Caco-2 (cell line): ENCODE results near the gene PSMB9. TPM values are rescaled to one million over a fixed set of nuclear protein-coding genes. Genes with fewer than 3 reads are reported as not detected.

Source experiments
- BruUV-seq: library from RNA; stranded (reverse); fragments of 400-500 nt; replicated peaks from 2 replicates; lab custom pipeline; 2021; lab: Mats Ljungman, UMichigan
- CTCF ChIA-PET: fragments of 300-600 bp; sonication (Branson Sonifier 250); formaldehyde crosslinking; loops from one replicate; lab custom pipeline; 2022; ENCODE audit warnings: antibody characterized with exemption; lab: Charles Lee
- POLR2A ChIA-PET: fragments of 300-600 bp; sonication (Branson Sonifier 250); formaldehyde crosslinking; loops from one replicate; lab custom pipeline; 2022; ENCODE audit warnings: antibody characterized with exemption; lab: Charles Lee
- DNase-seq, 2 experiments: peaks; one replicate each; pipeline versions ENCODE4 v3.0.0 to v3.0.0-alpha.2; 2020 to 2022
- H3K27me3 ChIP-seq: replicated peaks from 2 replicates; pipeline ENCODE4 v1.6.0; 2011; ENCODE audit warnings: low read length; ENCODE audit not compliant: control insufficient read depth, insufficient read depth
- H3K36me3 ChIP-seq: 2 replicates; pipeline ENCODE4 v1.5.1; 2011; ENCODE audit warnings: low read length; ENCODE audit not compliant: control insufficient read depth, insufficient read depth
- H3K4me1 ChIP-seq: fragments of 250-450 bp; sonication (Bioruptor Pico); 2 replicates; pipeline ENCODE4 v1.5.1; 2020; ENCODE audit warnings: mild to moderate bottlenecking
- H3K4me3 ChIP-seq: 2 replicates; pipeline ENCODE4 v1.5.1; 2011; ENCODE audit warnings: low read depth, mild to moderate bottlenecking, control low read depth, low read length
- H3K9me3 ChIP-seq: fragments of 250-450 bp; sonication (Bioruptor Pico); 2 replicates; pipeline ENCODE4 v1.5.1; 2020; ENCODE audit warnings: mild to moderate bottlenecking, moderate library complexity
- H3K27ac Mint-ChIP-seq: one replicate; pipeline ENCODE4 v1.8.0; 2022; ENCODE audit warnings: mixed read lengths; ENCODE audit not compliant: unreplicated experiment
- H3K27me3 Mint-ChIP-seq: one replicate; pipeline ENCODE4 v1.8.0; 2022; ENCODE audit warnings: mixed read lengths; ENCODE audit not compliant: insufficient read depth, unreplicated experiment
- H3K36me3 Mint-ChIP-seq: one replicate; pipeline ENCODE4 v1.8.0; 2022; ENCODE audit warnings: mild to moderate bottlenecking, mixed read lengths; ENCODE audit not compliant: insufficient read depth, unreplicated experiment
- H3K4me1 Mint-ChIP-seq: one replicate; pipeline ENCODE4 v1.8.0; 2022; ENCODE audit warnings: low read depth, mixed read lengths; ENCODE audit not compliant: unreplicated experiment
- H3K4me3 Mint-ChIP-seq: one replicate; pipeline ENCODE4 v1.8.0; 2022; ENCODE audit warnings: mild to moderate bottlenecking, moderate library complexity, mixed read lengths; ENCODE audit not compliant: unreplicated experiment
- H3K9me3 Mint-ChIP-seq: one replicate; pipeline ENCODE4 v1.8.0; 2022; ENCODE audit warnings: mixed read lengths; ENCODE audit not compliant: unreplicated experiment
- intact Hi-C: fragments of 100-400 bp; cut with micrococcal nuclease; formaldehyde crosslinking; loops from one replicate; pipeline ENCODE4 v1.10.0; 2022; ENCODE audit not compliant: unreplicated experiment
- total RNA-seq: library from RNA; stranded (reverse); gene quantifications from 2 replicates; pipeline ENCODE4 v1.2.3, GENCODE V29; 2022
- TF ChIP-seq, protein P1 (sequence below), 2 experiments: fragments of 200-600 bp in 1 of 2; IDR thresholded peaks; 1 replicate in 1 of 2; 2 replicates in 1 of 2; pipeline versions ENCODE4 v1.5.1 to v1.8.0; 2011 to 2022; ENCODE audit warnings: antibody characterized with exemption in 1 of 2, control low read depth in 1 of 2, inconsistent platforms in 1 of 2, low read depth in 1 of 2, low read length in 1 of 2, mild to moderate bottlenecking in 1 of 2, moderate library complexity in 1 of 2; ENCODE audit not compliant: insufficient read depth in 1 of 2, severe bottlenecking in 1 of 2, unreplicated experiment in 1 of 2

Gene PSMB9
- total RNA-seq, 1 experiment from 2014 or later, result 1.3 TPM

DNA sequence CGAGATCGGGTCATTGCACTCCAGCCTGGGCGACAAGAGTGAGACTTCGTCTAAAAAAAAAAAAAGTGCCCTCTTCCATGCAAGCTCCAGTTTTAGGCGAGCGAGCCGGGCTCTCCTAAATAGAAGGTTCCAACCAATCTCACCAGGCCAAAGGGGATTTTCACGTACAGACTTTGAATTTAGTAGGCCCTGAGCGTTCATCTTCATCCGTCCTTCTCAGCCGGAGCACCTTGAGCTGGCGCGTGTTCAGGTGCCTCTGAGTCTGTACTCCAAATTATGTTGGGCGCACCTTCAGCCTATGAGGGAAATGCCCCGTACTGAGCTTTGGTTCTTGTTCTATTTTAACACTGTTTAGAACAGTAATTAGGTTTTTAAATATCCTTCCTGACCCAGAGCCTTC is 14.6 kb upstream of the PSMB9 start:
- no peaks in the 10 kb centered on the region for H3K27me3 Mint-ChIP-seq
- TF ChIP-seq, protein P1, sequence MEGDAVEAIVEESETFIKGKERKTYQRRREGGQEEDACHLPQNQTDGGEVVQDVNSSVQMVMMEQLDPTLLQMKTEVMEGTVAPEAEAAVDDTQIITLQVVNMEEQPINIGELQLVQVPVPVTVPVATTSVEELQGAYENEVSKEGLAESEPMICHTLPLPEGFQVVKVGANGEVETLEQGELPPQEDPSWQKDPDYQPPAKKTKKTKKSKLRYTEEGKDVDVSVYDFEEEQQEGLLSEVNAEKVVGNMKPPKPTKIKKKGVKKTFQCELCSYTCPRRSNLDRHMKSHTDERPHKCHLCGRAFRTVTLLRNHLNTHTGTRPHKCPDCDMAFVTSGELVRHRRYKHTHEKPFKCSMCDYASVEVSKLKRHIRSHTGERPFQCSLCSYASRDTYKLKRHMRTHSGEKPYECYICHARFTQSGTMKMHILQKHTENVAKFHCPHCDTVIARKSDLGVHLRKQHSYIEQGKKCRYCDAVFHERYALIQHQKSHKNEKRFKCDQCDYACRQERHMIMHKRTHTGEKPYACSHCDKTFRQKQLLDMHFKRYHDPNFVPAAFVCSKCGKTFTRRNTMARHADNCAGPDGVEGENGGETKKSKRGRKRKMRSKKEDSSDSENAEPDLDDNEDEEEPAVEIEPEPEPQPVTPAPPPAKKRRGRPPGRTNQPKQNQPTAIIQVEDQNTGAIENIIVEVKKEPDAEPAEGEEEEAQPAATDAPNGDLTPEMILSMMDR (IDR thresholded peaks at IDR 0.05; ENCODE audit: insufficient read depth in 1 of 2, low read depth in 1 of 2, low read length in 1 of 2, severe bottlenecking in 1 of 2, unreplicated experiment in 1 of 2), result no peak
- H3K9me3 Mint-ChIP-seq, result no peaks in the 10 kb centered on the region
- Histone ChIP-seq H3K9me3 (no peaks in the 10 kb centered on the region), H3K36me3 (no peaks in the 10 kb centered on the region), H3K4me3 (no peak overlapping the region), H3K4me1 (peaks cover 5% of the 10 kb centered on the region), H3K27me3 (no peaks in the 10 kb centered on the region; the same call in 1 of the 2 replicates)
- peaks cover 1% of the 10 kb centered on the region for H3K36me3 Mint-ChIP-seq
- BruUV-seq, result no TSS peak
- no peak overlapping the region for H3K27ac Mint-ChIP-seq
- peaks cover 8% of the 10 kb centered on the region for H3K4me1 Mint-ChIP-seq
- no peak for DNase-seq
- no peak overlapping the region for H3K4me3 Mint-ChIP-seq
- ChIA-PET POLR2A (interaction anchor here (2.5 kb wide), 1 partner anchor 132 kb away, joined by 13 read pairs; no protein-coding TSS in a partner anchor), CTCF (interaction anchor here (1.3 to 3.1 kb wide), 5 partner anchors 15 to 145 kb away, joined by 3 to 121 read pairs (median 32); partner anchors contain the start of genes PSMB9 and TAP1)
- intact Hi-C loops, result loop anchor here (5.0 kb wide), 1 partner anchor 108 kb away; no protein-coding TSS in a partner anchor

DNA sequence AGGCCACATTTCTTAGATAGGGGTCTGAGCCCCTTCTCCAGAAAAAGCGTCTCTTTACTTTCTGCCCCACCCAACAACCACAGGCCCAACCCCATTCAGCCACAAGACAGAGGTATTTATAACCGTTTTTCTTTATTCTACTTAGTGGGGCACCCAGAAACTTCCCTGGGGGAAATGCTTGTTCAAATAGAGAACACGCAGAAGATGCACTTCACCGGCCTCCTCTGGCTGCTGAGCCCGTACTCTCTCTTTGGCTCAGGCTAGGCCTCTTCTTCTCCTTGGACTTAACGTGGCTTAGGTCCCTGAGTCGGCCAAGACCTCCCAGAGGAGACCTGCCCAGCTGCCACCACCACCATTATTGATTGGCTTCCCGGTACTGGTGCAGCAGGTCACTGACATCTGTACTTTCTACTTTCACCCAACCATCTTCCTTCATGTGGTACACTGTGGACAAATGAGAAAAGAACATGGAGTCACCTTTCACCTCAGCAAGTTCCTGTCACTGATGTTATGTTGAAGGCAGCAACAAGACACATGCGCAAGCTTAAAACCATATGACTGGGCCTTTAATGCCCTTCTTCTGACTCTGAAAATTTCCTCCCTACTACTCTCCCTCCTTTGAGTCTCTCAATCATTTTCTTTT is 13.3 kb upstream of the PSMB9 start:
- no peaks in the 10 kb centered on the region for H3K9me3 ChIP-seq
- TF ChIP-seq, protein P1 (IDR thresholded peaks at IDR 0.05; ENCODE audit: insufficient read depth in 1 of 2, low read depth in 1 of 2, low read length in 1 of 2, severe bottlenecking in 1 of 2, unreplicated experiment in 1 of 2), result no peak
- DNase-seq, result no peak
- ChIA-PET POLR2A (no interaction called here), CTCF (no interaction called here)
- no peaks in the 10 kb centered on the region for H3K9me3 Mint-ChIP-seq
- no peaks in the 10 kb centered on the region; the same call in 1 of the 2 replicates for H3K27me3 ChIP-seq
- H3K4me1 ChIP-seq, result peaks cover 5% of the 10 kb centered on the region
- H3K4me1 Mint-ChIP-seq, result peaks cover 13% of the 10 kb centered on the region
- intact Hi-C loops, result no loop called here
- no peaks in the 10 kb centered on the region for H3K27me3 Mint-ChIP-seq
- peaks cover 7% of the 10 kb centered on the region for H3K36me3 Mint-ChIP-seq
- no peak overlapping the region for H3K27ac Mint-ChIP-seq
- H3K4me3 Mint-ChIP-seq, result no peak overlapping the region
- no peak overlapping the region for H3K4me3 ChIP-seq
- no TSS peak for BruUV-seq
- H3K36me3 ChIP-seq, result no peaks in the 10 kb centered on the region

DNA sequence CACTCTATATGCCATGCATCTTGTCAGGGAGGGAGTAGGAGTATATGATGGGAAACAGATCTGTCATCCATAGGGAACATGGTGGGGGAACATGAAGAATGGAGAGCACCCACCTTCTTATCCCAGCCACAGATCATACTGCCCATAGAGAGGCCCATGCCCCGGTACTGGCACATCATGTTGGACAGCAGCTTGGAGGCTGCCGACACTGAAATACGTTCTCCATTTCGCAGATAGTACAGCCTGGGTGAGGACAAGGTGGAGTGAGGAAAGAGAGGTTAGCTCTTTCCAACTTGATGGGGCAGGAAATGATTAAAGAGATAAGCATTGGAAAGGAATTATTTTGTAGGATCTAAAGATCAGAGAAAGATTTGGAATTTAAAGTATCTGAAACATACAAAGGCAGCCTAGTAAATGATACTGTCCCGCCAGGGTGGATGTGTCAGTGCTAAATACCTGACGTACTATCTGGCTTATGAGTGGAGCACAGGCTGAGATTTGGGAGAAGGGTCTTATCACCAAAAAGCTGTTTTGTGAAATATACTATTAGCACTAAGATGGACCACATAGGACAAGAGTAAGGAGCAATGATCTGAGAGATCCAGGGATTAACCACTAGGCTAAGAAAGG is 11.9 kb upstream of the PSMB9 start:
- peaks cover 7% of the 10 kb centered on the region for H3K4me1 Mint-ChIP-seq
- peaks cover 7% of the 10 kb centered on the region for H3K36me3 Mint-ChIP-seq
- Histone ChIP-seq H3K4me3 (no peak overlapping the region), H3K36me3 (no peaks in the 10 kb centered on the region), H3K9me3 (no peaks in the 10 kb centered on the region), H3K4me1 (peaks cover 5% of the 10 kb centered on the region), H3K27me3 (no peaks in the 10 kb centered on the region; the same call in 1 of the 2 replicates)
- no peaks in the 10 kb centered on the region for H3K27me3 Mint-ChIP-seq
- DNase-seq, result no peak
- H3K4me3 Mint-ChIP-seq, result no peak overlapping the region
- CTCF ChIA-PET, result interaction anchor here (0.8 to 1.9 kb wide), 2 partner anchors 11 to 26 kb away, joined by 3 to 5 read pairs; partner anchors contain the start of genes PSMB9 and TAP1
- TF ChIP-seq, protein P1 (IDR thresholded peaks at IDR 0.05; ENCODE audit: insufficient read depth in 1 of 2, low read depth in 1 of 2, low read length in 1 of 2, severe bottlenecking in 1 of 2, unreplicated experiment in 1 of 2), result no peak
- no peaks in the 10 kb centered on the region for H3K9me3 Mint-ChIP-seq
- no TSS peak for BruUV-seq
- POLR2A ChIA-PET, result interaction anchor here (0.5 to 0.6 kb wide), 2 partner anchors 15 to 1103 kb away, joined by 5 read pairs; no protein-coding TSS in a partner anchor
- no peak overlapping the region for H3K27ac Mint-ChIP-seq
- intact Hi-C loops, result no loop called here
